Mammary epithelial cell (primary cell): Measurements from ENCODE around the gene CHST12.

Experiments used
- CTCF ChIP-seq, 2 donors: IDR thresholded peaks in 1 of 2; conservative IDR thresholded peaks in 1 of 2; 2 replicates each; pipeline ENCODE4 v1.5.1; 2011 to 2012; ENCODE audit warnings: inconsistent platforms in 2 of 2, low read length in 2 of 2, mild to moderate bottlenecking in 2 of 2, control low read depth in 1 of 2, low read depth in 1 of 2; ENCODE audit not compliant: insufficient read depth in 1 of 2; ENCODE audit errors: extremely low read depth in 1 of 2
- EZH2 ChIP-seq: IDR thresholded peaks from 2 replicates; pipeline ENCODE4 v1.6.1; 2012; ENCODE audit warnings: low read length, inconsistent platforms, borderline replicate concordance

- TF ChIP-seq CTCF (conservative IDR thresholded peaks at IDR 0.05 in 1 of 2, IDR thresholded peaks at IDR 0.05 in 1 of 2; ENCODE audit: extremely low read depth in 1 of 2, insufficient read depth in 1 of 2, low read depth in 1 of 2, low read length in 2 of 2) (no peak), EZH2 (no peak)
These were observed 33.1 kb downstream of the CHST12 start for GRCh38 chr7:2436341-2437104.
